Osteoblast (primary cell): ENCODE measurements around the gene BCAS3. TPM values are rescaled to one million over a fixed set of nuclear protein-coding genes. Genes with fewer than 3 reads are reported as not detected.

Experiments used
- DNase-seq: peaks from one replicate; pipeline ENCODE4 v3.0.0; 2011; ENCODE audit warnings: low spot score, mixed read lengths; ENCODE audit not compliant: insufficient read length; ENCODE audit errors: missing footprints
- H2AFZ ChIP-seq: 2 replicates; pipeline ENCODE4 v1.6.0; 2011; ENCODE audit warnings: mild to moderate bottlenecking, low read length
- H3K27ac ChIP-seq: 2 replicates; pipeline ENCODE4 v1.5.1; 2011; ENCODE audit warnings: mild to moderate bottlenecking, low read depth, low read length, moderate library complexity
- H3K27me3 ChIP-seq: 2 replicates; pipeline ENCODE4 v1.6.0; 2012; ENCODE audit warnings: mild to moderate bottlenecking, control low read depth, inconsistent platforms, low read length, moderate library complexity; ENCODE audit not compliant: insufficient read depth
- H3K36me3 ChIP-seq: 2 replicates; pipeline ENCODE4 v1.5.1; 2011; ENCODE audit warnings: mild to moderate bottlenecking, low read length, control low read depth, moderate library complexity; ENCODE audit not compliant: insufficient read depth
- H3K4me1 ChIP-seq: 2 replicates; pipeline ENCODE4 v1.5.1; 2011; ENCODE audit warnings: mild to moderate bottlenecking, low read length, control low read depth, moderate library complexity; ENCODE audit not compliant: insufficient read depth
- H3K4me2 ChIP-seq: 2 replicates; pipeline ENCODE4 v1.6.0; 2011; ENCODE audit warnings: mild to moderate bottlenecking, low read length; ENCODE audit not compliant: insufficient read depth
- H3K4me3 ChIP-seq: fragments of 200-600 bp; sonication (generic); 3 replicates; pipeline ENCODE4 v1.5.1; 2012; ENCODE audit warnings: mild to moderate bottlenecking, low read length, inconsistent platforms; ENCODE audit not compliant: insufficient read depth
- H3K79me2 ChIP-seq: 2 replicates; pipeline ENCODE4 v1.6.0; 2012; ENCODE audit warnings: mild to moderate bottlenecking, low read length, control low read depth, inconsistent platforms; ENCODE audit not compliant: insufficient read depth
- H3K9me3 ChIP-seq: 2 replicates; pipeline ENCODE4 v1.5.1; 2011; ENCODE audit warnings: low read depth, low read length, control low read depth
- H4K20me1 ChIP-seq: 2 replicates; pipeline ENCODE4 v1.6.0; 2012; ENCODE audit warnings: mild to moderate bottlenecking, low read length, control low read depth; ENCODE audit not compliant: insufficient read depth
- total RNA-seq: library from RNA; depleted of rRNA; stranded (reverse); fragments of >200 nt; gene quantifications from 2 replicates; pipeline ENCODE4 v1.2.3, GENCODE V29; 2012
- TF ChIP-seq, protein P1 (sequence below): IDR thresholded peaks from 2 replicates; pipeline ENCODE4 v1.5.1; 2011; ENCODE audit warnings: mild to moderate bottlenecking, low read depth, low read length, moderate library complexity; ENCODE audit errors: extremely low read depth

Gene BCAS3
- total RNA-seq, 1 donor, result 31.5 TPM

GRCh38 chr17:61419496-61420046 is 741.9 kb downstream of the BCAS3 start:
- no peak overlapping the region for H3K4me3 ChIP-seq
- no peak overlapping the region for H3K4me2 ChIP-seq
- H3K27me3 ChIP-seq, result peaks cover 31% of the 10 kb centered on the region
- peaks cover 26% of the 10 kb centered on the region for H3K4me1 ChIP-seq
- H2AFZ ChIP-seq, result no peak overlapping the region
- TF ChIP-seq, protein P1, sequence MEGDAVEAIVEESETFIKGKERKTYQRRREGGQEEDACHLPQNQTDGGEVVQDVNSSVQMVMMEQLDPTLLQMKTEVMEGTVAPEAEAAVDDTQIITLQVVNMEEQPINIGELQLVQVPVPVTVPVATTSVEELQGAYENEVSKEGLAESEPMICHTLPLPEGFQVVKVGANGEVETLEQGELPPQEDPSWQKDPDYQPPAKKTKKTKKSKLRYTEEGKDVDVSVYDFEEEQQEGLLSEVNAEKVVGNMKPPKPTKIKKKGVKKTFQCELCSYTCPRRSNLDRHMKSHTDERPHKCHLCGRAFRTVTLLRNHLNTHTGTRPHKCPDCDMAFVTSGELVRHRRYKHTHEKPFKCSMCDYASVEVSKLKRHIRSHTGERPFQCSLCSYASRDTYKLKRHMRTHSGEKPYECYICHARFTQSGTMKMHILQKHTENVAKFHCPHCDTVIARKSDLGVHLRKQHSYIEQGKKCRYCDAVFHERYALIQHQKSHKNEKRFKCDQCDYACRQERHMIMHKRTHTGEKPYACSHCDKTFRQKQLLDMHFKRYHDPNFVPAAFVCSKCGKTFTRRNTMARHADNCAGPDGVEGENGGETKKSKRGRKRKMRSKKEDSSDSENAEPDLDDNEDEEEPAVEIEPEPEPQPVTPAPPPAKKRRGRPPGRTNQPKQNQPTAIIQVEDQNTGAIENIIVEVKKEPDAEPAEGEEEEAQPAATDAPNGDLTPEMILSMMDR, result no peak
- H4K20me1 ChIP-seq, result no peaks in the 10 kb centered on the region
- no peaks in the 10 kb centered on the region for H3K9me3 ChIP-seq
- H3K27ac ChIP-seq, result no peak overlapping the region
- no peaks in the 10 kb centered on the region for H3K79me2 ChIP-seq
- no peak for DNase-seq
- no peaks in the 10 kb centered on the region for H3K36me3 ChIP-seq

- no peaks in the 10 kb centered on the region for H4K20me1 ChIP-seq
- DNase-seq, result no peak
- no peak overlapping the region for H3K4me2 ChIP-seq
- H3K4me1 ChIP-seq, result peaks cover 23% of the 10 kb centered on the region
- H3K9me3 ChIP-seq, result no peaks in the 10 kb centered on the region
- H3K4me3 ChIP-seq, result no peak overlapping the region
- no peak overlapping the region for H3K27ac ChIP-seq
- H2AFZ ChIP-seq, result no peak overlapping the region
- H3K36me3 ChIP-seq, result no peaks in the 10 kb centered on the region
- peaks cover 31% of the 10 kb centered on the region for H3K27me3 ChIP-seq
- TF ChIP-seq, protein P1, result no peak
- H3K79me2 ChIP-seq, result no peaks in the 10 kb centered on the region
These were observed 742.4 kb downstream of the BCAS3 start for GRCh38 chr17:61420052-61420451.

DNA sequence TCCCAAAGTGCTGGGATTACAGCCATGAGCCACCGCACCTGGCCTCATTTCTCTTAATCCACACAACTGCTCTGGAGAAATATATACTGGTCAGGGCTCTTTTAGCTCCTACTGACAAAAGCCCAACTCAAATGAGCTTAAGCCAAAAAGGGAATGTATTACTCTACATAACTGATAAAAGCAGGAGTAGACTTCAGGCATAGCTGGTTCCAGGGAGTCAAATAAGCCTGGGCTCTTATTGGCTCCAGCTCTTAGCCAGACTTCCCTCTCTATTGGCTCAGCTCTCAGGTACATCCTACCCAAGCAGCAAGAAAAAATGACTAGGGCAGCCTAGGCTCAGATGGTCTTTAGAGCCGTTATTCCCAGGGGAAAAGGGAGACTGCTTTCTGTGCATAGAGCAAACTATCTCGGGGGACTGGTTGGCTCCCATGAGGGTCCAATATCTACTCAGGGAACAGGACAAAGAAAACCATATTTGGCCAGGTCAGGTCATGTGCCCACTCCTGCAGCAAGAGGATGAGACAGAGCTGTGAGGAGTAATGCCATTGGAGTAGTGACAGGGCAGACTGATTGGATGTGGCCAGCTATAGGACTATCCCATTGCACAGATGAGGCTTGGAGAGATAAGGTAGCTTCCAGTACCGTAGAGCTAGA is 743.2 kb downstream of the BCAS3 start:
- Histone ChIP-seq H3K27me3 (peaks cover 31% of the 10 kb centered on the region), H2AFZ (no peak overlapping the region)

GRCh38 chr17:61421460-61421859 is 743.8 kb downstream of the BCAS3 start:
- H3K36me3 ChIP-seq, result no peaks in the 10 kb centered on the region
- no peak overlapping the region for H3K27ac ChIP-seq
- TF ChIP-seq, protein P1, result no peak
- no peak overlapping the region for H3K4me2 ChIP-seq
- peak; percentile 34 for DNase-seq
- no peak overlapping the region for H2AFZ ChIP-seq
- peaks cover 31% of the 10 kb centered on the region for H3K27me3 ChIP-seq
- H3K9me3 ChIP-seq, result no peaks in the 10 kb centered on the region
- H3K4me1 ChIP-seq, result peaks cover 10% of the 10 kb centered on the region
- H3K79me2 ChIP-seq, result no peaks in the 10 kb centered on the region
- no peaks in the 10 kb centered on the region for H4K20me1 ChIP-seq
- no peak overlapping the region for H3K4me3 ChIP-seq

More for the DNA sequence above, 743.2 kb downstream of the BCAS3 start:
- TF ChIP-seq, protein P1, result no peak
- Histone ChIP-seq H3K4me3 (no peak overlapping the region), H3K27ac (no peak overlapping the region), H4K20me1 (no peaks in the 10 kb centered on the region), H3K4me2 (no peak overlapping the region), H3K9me3 (no peaks in the 10 kb centered on the region), H3K4me1 (peaks cover 16% of the 10 kb centered on the region), H3K79me2 (no peaks in the 10 kb centered on the region), H3K36me3 (no peaks in the 10 kb centered on the region)
- DNase-seq, result no peak
